Anterior cingulate cortex (tissue), 58 donors: Measurements from ENCODE around the gene PRKG1.
A peak's percentile ranks its signal among the peaks of the same experiment; 100 is the strongest.

Experiments used
- DNase-seq, 58 donors: peaks; one replicate each; lab custom pipeline; 2025; lab: John Stamatoyannopoulos, UW

The PRKG1 gene

DNA sequence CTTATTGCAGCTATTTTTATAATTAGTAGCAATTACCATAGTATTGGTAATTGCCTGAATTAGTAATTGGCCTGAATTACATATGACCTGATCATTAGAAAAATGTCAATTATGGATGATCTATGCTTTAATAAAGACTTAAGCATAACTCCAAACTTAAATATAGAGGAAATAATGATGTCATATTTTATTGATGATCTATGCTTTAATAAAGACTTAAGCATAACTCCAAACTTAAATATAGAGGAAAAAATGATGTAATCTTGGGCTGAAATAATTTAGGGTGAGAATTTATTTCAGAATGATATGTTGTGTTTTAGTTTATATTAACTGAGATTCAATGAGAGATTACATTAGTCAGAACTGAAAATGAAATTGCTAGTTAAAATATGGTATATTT lies 973.8 kb downstream of the PRKG1 start:
- DNase-seq, result no peak

DNA sequence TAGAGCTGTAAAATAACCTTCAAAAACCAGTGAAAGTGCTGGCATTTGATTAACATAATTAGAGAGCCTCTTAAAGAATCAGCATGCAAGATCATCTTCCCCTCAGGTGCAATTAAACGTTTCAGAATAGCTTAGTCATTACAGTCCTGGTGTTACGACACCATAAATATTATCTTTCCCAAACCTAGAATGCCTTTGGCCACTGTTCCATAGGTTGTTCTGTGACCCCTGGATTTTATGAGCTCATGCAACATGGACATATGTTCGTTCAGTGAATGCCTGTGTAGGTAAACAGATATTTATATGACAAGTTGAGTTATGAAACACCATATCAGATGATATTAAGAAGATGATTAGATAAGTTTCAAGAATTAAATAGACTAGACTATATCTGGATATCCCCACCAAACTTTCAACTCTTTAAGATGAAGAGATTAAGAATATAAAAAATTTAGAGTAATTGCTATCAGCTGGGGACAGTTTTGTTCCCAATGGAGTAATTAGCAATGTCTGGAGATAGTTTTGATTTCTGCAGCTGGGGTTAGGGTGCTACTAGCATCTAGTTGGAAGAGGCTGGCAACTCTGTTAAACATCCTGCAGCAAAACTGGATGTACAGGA lies 976.3 kb downstream of the PRKG1 start:
- no peak for DNase-seq

- no peak for DNase-seq
Observed at GRCh38 chr10:52053497-52053896, 979.2 kb downstream of the PRKG1 start.

GRCh38 chr10:52056291-52056690 lies 982.0 kb downstream of the PRKG1 start:
- DNase-seq, result no peak

DNA sequence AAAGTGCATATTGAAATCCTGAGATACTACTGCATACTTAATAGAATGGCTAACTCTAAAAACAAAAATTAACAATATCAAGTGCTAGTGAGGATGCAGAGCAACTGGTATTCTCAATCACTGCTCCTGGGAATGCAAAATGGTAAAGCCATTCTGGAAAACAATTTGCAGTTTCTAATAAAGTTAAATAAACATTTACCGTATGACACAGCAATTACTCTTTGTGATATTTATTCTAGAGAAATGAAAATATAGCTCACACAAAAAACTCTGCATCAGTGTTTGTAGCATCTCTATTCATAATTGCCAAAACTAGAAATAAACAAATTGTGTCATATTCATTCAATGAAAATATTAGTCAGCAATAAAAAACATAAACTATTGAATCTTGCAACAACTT lies 984.8 kb downstream of the PRKG1 start:
- no peak for DNase-seq

- no peak for DNase-seq
Observed at GRCh38 chr10:52063159-52063558, 988.9 kb downstream of the PRKG1 start.

- DNase-seq, result no peak
Observed at GRCh38 chr10:52064084-52064845, 990.0 kb downstream of the PRKG1 start.

- no peak for DNase-seq
Observed at GRCh38 chr10:52066383-52066782, 992.1 kb downstream of the PRKG1 start.

DNA sequence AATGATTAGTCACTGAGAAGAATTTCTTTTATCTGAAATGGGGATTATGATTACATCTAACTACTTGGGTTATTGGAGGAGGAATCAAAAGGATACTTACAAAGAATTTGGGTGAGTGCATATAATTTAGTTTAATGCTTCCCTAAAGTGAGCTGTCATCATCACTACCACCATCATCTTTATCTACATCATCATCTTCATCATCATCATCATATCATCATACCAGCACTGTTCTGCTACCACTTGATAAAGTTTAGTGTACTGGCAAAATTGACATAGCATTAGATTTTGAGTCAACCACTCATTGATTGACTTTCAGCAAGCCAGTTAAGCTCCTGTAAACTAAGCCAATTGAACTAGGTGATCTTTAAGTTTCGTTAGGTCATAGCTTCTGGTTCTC lies 994.2 kb downstream of the PRKG1 start:
- no peak for DNase-seq

DNA sequence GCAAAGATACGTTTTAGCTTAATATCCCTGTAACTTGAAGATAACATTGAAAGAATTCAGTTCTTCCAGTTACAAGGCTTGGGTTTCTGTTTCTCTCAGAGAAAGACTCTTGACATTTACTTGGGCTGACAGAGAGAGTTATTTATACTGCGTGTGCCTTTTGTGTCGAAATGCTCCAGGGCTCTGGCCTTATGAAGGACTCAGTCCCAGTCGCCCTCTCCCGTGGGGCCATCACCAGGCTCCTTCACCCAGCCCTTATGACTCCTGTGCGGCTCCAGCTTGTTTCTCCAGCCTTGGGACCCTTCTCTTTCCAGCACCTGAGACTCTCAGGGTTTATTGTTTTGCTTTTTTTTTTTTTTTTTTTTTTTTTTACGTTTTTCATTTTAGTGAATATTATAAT lies 997.5 kb downstream of the PRKG1 start:
- no peak for DNase-seq

GRCh38 chr10:52074505-52075026 lies 1000.3 kb downstream of the PRKG1 start:
- DNase-seq, result no peak

GRCh38 chr10:52077814-52078213 lies 1003.5 kb downstream of the PRKG1 start:
- peak in 15 of 58 donors; percentile 1 to 39 (median 9) for DNase-seq

GRCh38 chr10:52078397-52078937 lies 1004.2 kb downstream of the PRKG1 start:
- DNase-seq, result no peak

GRCh38 chr10:52082307-52082706 lies 1008.0 kb downstream of the PRKG1 start:
- no peak for DNase-seq

DNA sequence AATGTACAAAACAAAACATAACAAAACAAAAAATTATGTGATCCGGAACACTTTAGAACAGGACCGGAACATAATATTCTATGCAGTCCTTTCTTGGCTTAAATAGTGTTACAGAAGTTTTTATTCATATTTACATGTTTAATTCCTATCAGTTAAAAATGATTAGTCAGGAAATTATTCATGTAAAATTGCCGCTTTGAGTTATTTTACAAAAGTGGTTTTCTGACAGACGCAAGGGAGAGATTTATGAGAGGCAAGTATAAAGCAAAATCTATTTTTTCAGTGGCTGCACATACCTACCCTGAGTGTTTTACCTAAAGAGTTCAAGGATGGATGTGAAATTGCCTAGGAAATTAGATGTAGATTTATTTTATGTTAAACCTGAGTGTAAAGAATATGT lies 1009.1 kb downstream of the PRKG1 start:
- no peak for DNase-seq

- no peak for DNase-seq
Observed at GRCh38 chr10:52092390-52092789, 1018.1 kb downstream of the PRKG1 start.

- no peak for DNase-seq
Observed at GRCh38 chr10:52098130-52098529, 1023.8 kb downstream of the PRKG1 start.

DNA sequence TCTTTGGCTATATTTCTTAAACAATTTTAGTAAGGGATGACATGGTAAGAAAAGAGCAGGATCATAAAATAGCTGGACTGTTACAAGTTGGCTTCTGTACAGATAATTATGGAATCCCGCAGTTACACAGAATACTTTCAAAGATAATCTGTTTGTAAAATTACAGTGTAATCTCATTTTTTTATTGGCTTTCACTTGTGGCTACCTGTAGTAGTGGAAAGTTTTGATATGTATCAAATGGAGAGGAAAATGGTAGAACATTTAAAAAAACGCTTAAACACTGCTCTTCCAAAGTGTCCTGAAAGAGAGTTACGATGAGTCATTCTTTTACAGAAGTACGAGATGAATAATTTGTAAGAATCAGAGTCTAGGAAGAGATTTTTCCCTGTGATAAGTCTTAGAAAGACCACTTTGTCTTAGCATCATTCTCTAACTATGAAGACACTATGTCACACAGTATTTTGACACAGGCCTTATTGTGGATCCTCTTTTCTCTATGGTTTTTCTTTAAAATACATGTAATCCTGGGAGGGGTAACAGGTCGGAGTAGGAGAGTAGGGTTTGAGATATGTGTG lies 1024.8 kb downstream of the PRKG1 start:
- DNase-seq, result no peak

GRCh38 chr10:52100011-52100547 lies 1025.8 kb downstream of the PRKG1 start:
- DNase-seq, result no peak

GRCh38 chr10:52105301-52105700 lies 1031.0 kb downstream of the PRKG1 start:
- DNase-seq, result no peak

- no peak for DNase-seq
Observed at GRCh38 chr10:52106011-52106410, 1031.7 kb downstream of the PRKG1 start.
